GM21423 (cell line): ENCODE results near the gene MRPL55.
"Not testable (repeated sequence)": the region's sequence is repeated elsewhere in the genome, so short reads cannot be mapped to it uniquely, and the experiment has no call there.

Experiments used
- ATAC-seq: cut with Tn5 transposase; IDR thresholded peaks from one replicate; pipeline ENCODE4 v1.9.1; 2021; ENCODE audit warnings: mild to moderate bottlenecking, moderate library complexity; ENCODE audit not compliant: unreplicated experiment

The MRPL55 gene

GRCh38 chr1:228125185-228125584 is 16.1 kb upstream of the MRPL55 start:
- no peak for ATAC-seq

DNA sequence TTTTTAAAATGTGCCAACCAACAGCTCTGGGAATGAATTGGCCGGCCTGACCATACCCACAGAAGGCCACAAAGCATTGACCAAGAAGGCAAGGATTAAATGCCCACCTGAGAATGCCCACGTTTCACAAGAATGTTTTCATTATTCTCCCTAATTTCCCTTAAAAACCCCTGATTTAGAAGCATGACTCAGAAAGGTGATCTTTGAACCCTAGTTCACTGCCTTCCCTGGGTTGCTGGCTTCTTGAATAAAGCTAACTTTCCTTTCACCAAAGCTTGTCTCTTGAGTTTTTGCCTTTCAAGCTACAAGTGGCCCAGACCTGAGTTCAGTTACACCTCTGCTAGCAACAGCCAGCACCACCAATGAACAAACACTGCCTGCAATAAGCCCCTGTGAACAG is 14.4 kb upstream of the MRPL55 start:
- ATAC-seq: no peak

DNA sequence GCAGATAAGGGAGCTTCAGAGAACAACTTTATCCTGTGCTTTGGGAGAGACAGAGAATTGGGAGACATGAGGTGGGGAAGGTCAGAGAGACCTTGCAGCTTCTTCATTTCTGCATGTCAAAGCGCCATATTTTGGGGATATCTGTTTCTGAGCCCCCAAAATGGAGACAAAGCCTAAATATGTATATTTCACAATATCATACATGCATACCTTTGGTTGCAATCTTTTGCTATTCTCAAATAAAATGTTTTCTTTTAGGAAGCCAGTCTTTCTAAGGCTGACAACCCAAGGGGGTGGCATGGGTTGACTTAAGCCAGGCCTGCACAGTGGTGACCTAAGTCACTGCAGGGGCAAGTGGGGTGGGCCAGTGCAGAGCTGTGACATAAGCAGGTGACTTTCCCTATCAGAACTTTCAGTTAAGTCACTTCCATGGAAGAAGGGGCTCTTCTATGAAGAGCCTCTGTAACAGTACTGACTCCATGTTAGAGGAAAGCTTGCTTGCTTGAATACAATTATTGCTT is 13.9 kb upstream of the MRPL55 start:
- no peak for ATAC-seq

DNA sequence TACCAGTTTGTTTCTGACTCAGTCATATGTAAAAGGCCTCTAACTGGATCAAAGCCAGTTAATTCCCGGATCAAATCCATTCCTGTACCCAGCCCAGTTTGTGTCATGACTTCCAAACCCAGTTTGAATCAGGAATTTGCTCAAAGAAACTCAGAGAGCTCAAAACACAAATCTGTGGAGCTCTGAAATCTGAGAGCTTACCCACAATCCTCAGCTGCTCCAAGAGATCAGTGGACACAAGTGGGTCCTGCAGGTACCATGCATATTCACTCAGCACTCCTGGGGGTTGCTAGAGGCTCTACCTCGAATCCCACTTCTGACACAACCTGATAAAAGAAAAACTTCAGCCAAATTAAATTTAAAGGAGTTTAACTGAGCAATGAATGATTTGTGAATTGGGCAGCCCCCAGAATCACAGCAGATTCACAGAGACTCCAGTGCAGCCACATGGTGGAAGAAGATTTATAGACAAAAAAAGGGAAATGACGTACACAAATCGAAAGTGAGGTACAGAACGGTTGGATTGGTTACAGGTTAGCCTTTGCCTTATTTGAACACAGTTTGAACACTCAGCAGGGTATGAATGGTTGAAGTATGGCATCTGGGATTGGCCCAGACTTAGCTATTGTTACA is 11.9 kb upstream of the MRPL55 start:
- ATAC-seq: no peak

DNA sequence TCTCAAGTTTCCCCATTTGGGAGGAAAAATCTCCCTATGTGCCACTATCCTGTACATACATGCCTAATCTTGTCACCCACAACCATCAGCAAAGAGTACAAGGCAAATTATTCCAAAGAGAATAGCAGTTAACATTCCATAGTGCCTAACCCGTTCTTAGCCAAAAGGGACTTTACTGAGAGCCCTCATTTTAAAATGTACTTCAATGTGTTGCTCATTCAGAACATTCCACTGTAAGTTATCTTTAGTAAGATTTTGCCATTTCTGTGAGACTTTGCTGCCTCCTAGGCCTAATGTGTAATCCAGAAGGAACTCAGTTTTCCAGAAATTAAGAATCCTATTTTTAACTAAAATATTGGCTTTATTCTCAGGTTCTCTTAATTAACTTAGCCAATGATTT is 11.3 kb upstream of the MRPL55 start:
- ATAC-seq: no peak

- ATAC-seq: no peak
Measured at GRCh38 chr1:228118040-228118439, 8.9 kb upstream of the MRPL55 start.

DNA sequence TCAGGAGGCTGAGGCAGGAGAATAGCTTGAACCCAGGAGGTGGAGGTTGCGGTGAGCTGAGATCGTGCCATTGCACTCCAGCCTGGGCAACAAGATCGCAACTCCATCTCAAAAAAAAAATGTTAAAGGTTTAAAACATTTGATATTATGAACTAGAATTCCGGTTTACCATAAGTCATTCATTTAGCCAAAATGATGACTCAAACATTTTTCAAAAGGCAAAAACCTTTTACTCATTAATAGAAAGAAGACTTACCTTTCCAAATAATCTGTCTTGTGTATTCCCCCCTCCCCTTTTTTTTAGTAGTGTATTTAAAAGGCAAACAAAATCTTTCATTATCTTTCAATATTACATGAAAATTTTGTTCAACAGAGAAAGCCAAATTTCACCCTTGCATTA is 8.2 kb upstream of the MRPL55 start:
- ATAC-seq: no peak

- ATAC-seq: no peak
Measured at GRCh38 chr1:228114827-228115226, 5.7 kb upstream of the MRPL55 start.

GRCh38 chr1:228112617-228113016 is 3.5 kb upstream of the MRPL55 start:
- ATAC-seq: no peak

DNA sequence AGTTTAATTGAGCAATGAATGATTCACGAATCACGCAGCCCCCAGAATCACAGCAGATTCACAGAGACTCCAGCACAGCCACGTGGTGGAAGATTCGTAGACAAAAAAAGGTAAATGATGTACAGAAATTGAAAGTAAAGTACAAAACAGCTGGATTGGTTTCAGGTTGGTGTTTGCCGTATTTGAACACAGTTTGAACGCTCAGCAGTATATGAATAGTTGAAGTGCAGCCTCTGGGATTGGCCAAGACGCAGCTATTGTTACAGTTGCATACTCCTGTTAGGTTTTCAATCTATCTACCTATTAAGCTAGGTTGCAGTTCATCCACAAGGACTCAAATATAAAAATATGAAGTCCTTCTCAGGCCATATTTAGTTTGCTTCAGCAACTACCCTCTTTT is 3.1 kb upstream of the MRPL55 start:
- no peak for ATAC-seq

- ATAC-seq: not testable (repeated sequence)
Measured at GRCh38 chr1:228111315-228111714, 2.2 kb upstream of the MRPL55 start.

DNA sequence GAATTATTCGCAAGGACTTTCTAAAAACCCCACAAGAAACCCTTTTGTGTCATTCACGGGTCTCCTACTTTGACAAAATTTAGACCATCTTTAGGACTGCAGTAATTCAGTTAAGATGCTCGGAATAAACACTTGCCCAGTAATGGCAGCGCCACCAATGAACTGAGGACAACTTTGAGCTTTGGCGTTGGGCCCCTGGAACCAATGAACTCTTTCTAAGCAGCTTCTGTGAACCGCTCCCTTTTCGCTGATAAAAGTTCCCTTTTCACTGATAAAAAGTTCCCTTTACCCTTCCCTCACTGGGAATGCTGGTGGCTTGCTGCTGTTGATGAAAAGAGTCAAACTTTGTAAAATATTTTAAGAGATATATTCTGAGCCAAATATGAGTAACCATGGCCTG is 1.5 kb upstream of the MRPL55 start:
- ATAC-seq: no peak

DNA sequence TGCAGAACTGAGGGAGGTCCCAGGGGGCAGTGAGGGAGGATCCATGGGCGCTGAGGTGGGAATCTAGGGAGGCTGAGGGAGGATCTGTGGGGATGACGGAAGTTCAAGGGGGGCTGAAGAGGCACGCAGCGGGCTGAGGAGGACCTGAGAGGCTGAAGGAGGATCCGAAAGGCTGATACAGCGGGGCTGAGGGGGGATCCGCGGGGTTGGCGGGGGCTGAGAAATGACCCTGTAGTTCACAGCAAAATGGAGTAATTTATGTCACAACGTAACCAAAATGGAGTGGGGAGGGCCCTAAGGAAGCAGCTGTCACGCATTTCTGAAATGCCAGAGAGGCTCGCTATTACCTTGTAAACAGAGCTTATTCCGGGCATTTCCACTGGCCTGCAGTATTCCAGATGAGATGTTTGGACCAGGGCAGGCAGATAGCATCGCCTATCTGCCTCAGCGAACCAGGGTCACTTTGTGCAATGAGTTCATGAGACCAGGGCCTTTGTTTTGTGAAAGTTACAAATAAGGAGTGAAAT is 926 bp upstream of the MRPL55 start:
- no peak for ATAC-seq

- ATAC-seq: no peak
Measured at GRCh38 chr1:228108742-228109072, 392 bp downstream of the MRPL55 start.

- no peak for ATAC-seq
Measured at GRCh38 chr1:228108055-228108690, 926 bp downstream of the MRPL55 start.

DNA sequence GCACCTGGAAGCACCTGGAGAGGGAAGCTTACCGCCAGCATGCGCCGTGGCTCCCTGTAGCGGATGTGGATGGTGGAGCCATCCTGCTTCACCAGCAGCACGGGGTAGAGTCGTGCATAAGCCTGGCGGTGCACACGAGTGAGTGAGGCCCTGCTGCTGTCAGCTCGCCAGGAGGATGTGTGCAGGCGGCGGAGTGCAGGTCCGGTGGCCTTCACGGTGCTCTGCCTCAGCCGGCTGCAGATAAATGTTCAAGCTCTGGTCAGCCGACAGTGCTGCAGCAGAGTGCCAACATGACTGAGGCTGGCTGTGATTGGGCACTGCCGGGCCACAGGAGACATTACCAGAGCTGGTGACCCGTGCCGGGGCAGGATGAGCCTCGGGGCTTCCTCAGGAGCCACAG is 1.5 kb downstream of the MRPL55 start:
- ATAC-seq: no peak

DNA sequence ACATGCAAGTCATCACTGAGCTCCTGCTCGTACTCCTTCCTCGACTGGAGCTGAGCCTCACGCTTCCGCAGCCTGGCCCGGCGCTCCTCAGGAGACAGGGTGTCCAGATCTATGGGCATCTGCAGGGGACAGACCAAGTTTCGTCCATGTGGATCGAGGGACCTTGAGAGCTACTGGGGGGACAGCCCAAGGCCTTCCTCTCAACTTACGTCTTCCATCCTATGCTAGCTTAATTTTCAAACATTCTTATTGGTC is 2.4 kb downstream of the MRPL55 start:
- ATAC-seq: no peak

- no peak for ATAC-seq
Measured at GRCh38 chr1:228105996-228106799, 2.9 kb downstream of the MRPL55 start.

- no peak for ATAC-seq
Measured at GRCh38 chr1:228105270-228105995, 3.7 kb downstream of the MRPL55 start.

DNA sequence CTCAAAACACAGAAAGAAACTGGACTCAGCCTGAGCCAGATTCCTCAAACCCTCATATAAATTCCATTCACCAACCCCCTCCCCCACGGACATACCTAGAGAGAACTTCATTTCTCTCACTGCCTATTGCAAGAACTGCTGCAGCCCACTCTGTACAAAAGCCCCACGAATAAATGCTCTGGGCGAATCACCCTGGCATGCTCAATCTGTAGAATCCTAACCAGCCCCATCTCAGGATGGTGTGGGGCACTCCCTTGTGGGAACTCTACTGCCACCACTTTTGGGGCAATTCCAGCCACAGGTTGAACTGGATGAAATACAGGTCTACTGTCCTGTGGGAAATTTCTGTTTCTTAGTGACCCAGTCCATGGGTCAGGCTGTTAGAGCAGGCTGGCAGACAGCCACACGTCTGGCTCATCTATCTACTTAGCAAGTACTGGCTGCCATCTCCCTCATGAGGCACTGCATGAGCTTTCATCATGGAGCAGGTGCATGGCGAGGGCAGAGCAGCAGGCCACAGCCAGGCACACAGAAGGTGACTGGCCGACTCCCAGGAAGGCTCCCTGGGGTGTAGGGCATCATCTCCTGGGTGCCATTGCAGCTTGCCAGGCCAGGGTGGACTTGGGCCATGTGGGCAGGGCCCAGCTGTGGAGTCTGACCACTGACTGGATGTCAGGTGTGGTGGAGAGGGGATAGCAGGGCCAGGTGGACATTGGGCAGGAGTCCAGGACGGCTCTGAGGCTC is 4.4 kb downstream of the MRPL55 start:
- no peak for ATAC-seq
